H1 (cell line): Measurements from ENCODE around the gene CRACDL. TPM values are rescaled to one million over a fixed set of nuclear protein-coding genes. Genes with fewer than 3 reads are reported as not detected.

Experiments used
- CTCF ChIA-PET: fragments of 300-600 bp; sonication (Branson Sonifier 250); formaldehyde crosslinking; loops from one replicate; lab custom pipeline; 2021; ENCODE audit not compliant: partially characterized antibody; lab: Charles Lee
- POLR2A ChIA-PET: fragments of 300-600 bp; sonication (Branson Sonifier 250); formaldehyde crosslinking; loops from one replicate; lab custom pipeline; 2021; ENCODE audit warnings: inconsistent platforms; ENCODE audit not compliant: partially characterized antibody; lab: Charles Lee
- DNase-seq, 2 experiments: peaks; one replicate each; pipeline versions ENCODE4 v3.0.0 to v3.0.0-alpha.2; 2010 to 2022; ENCODE audit warnings: low spot score in 2 of 2, low read depth in 1 of 2, mixed read lengths in 1 of 2
- FAIRE-seq: peaks from 2 replicates; lab custom pipeline; 2011; peaks lifted over from hg19 to GRCh38; lab: Jason Lieb, UNC
- H2AFZ ChIP-seq: 2 replicates; pipeline ENCODE4 v1.8.1; 2012; ENCODE audit warnings: low read length, inconsistent platforms
- H2AK5ac ChIP-seq: 2 replicates; pipeline ENCODE4 v1.6.1; 2013; ENCODE audit warnings: low read depth, low read length
- H2BK120ac ChIP-seq: replicated peaks from 2 replicates; pipeline ENCODE3; 2013; ENCODE audit warnings: low read depth, low read length, inconsistent platforms
- H2BK12ac ChIP-seq: 2 replicates; pipeline ENCODE4 v1.6.1; 2013; ENCODE audit warnings: low read depth, low read length
- H2BK15ac ChIP-seq: 2 replicates; pipeline ENCODE4 v1.6.1; 2013; ENCODE audit warnings: low read length
- H2BK20ac ChIP-seq: 2 replicates; pipeline ENCODE4 v1.6.1; 2013; ENCODE audit warnings: low read length
- H2BK5ac ChIP-seq: 2 replicates; pipeline ENCODE4 v1.6.1; 2013; ENCODE audit warnings: low read depth, low read length
- H3K14ac ChIP-seq: 2 replicates; pipeline ENCODE4 v1.6.1; 2013; ENCODE audit warnings: inconsistent platforms; ENCODE audit not compliant: insufficient read length
- H3K18ac ChIP-seq: 2 replicates; pipeline ENCODE4 v1.6.1; 2013; ENCODE audit warnings: low read length; ENCODE audit errors: extremely low read depth
- H3K23ac ChIP-seq: 2 replicates; pipeline ENCODE4 v1.6.1; 2013; ENCODE audit warnings: inconsistent platforms; ENCODE audit not compliant: insufficient read length
- H3K23me2 ChIP-seq: 2 replicates; pipeline ENCODE4 v1.6.1; 2013; ENCODE audit warnings: low read depth, low read length
- H3K27ac ChIP-seq: 2 replicates; pipeline ENCODE4 v1.6.1; 2011; ENCODE audit warnings: low read depth, low read length, inconsistent platforms
- H3K27me3 ChIP-seq, 4 experiments: replicated peaks in 1 of 4; 1 replicate in 1 of 4; 2 replicates in 3 of 4; pipeline versions ENCODE4 v1.6.1 to v1.8.1; 2011 to 2013; ENCODE audit warnings: low read length in 3 of 4, mild to moderate bottlenecking in 3 of 4, inconsistent platforms in 2 of 4, mixed read lengths in 2 of 4, moderate library complexity in 1 of 4; ENCODE audit not compliant: control insufficient read depth in 3 of 4, insufficient read depth in 3 of 4; ENCODE audit errors: extremely low read depth in 1 of 4
- H3K36me3 ChIP-seq, 4 experiments: 2 replicates each; pipeline versions ENCODE4 v1.6.1 to v1.8.1; 2011 to 2013; ENCODE audit warnings: mild to moderate bottlenecking in 4 of 4, low read length in 3 of 4, moderate library complexity in 2 of 4, control low read depth in 1 of 4, inconsistent platforms in 1 of 4; ENCODE audit not compliant: insufficient read depth in 4 of 4, control insufficient read depth in 2 of 4
- H3K4ac ChIP-seq: replicated peaks from 2 replicates; pipeline ENCODE3; 2013; ENCODE audit warnings: low read length, low read depth, mixed read lengths, inconsistent platforms; ENCODE audit not compliant: insufficient read length
- H3K4me1 ChIP-seq, 4 experiments: replicated peaks in 1 of 4; 1 replicate in 1 of 4; 2 replicates in 3 of 4; pipeline versions ENCODE4 v1.6.1 to v1.8.1; 2011 to 2013; ENCODE audit warnings: low read length in 3 of 4, inconsistent platforms in 2 of 4, mixed read lengths in 1 of 4; ENCODE audit not compliant: insufficient read depth in 4 of 4, control insufficient read depth in 3 of 4
- H3K4me2 ChIP-seq, 2 experiments: 2 replicates each; pipeline versions ENCODE4 v1.6.1 to v1.8.1; 2011 to 2013; ENCODE audit warnings: low read depth in 2 of 2, low read length in 2 of 2, control low read depth in 1 of 2, inconsistent platforms in 1 of 2, mild to moderate bottlenecking in 1 of 2; ENCODE audit not compliant: insufficient read depth in 1 of 2
- H3K4me3 ChIP-seq, 4 experiments: fragments of 200-600, 300-600 bp in 1 of 4; sonication (generic), shearing (Covaris generic), sonication (Bioruptor Twin) in 1 of 4; 2 replicates each; pipeline versions ENCODE4 v1.5.1 to v1.8.1; 2011 to 2016; ENCODE audit warnings: low read length in 4 of 4, low read depth in 3 of 4, control low read depth in 2 of 4, inconsistent platforms in 2 of 4, mild to moderate bottlenecking in 2 of 4, mixed read lengths in 1 of 4, moderate library complexity in 1 of 4; ENCODE audit not compliant: insufficient read depth in 2 of 4; ENCODE audit errors: extremely low read depth in 1 of 4
- H3K56ac ChIP-seq: replicated peaks from 2 replicates; pipeline ENCODE3; 2013; ENCODE audit warnings: low read depth, mild to moderate bottlenecking, mixed read lengths, low read length, inconsistent platforms; ENCODE audit not compliant: insufficient read length
- H3K79me1 ChIP-seq: 2 replicates; pipeline ENCODE4 v1.6.1; 2013; ENCODE audit warnings: low read depth, low read length, control low read depth
- H3K79me2 ChIP-seq, 2 experiments: 2 replicates each; pipeline versions ENCODE4 v1.6.1 to v1.8.1; 2012 to 2013; ENCODE audit warnings: low read length in 2 of 2, mild to moderate bottlenecking in 2 of 2, inconsistent platforms in 1 of 2; ENCODE audit not compliant: insufficient read depth in 2 of 2, control insufficient read depth in 1 of 2
- H3K9ac ChIP-seq, 4 experiments: replicated peaks in 1 of 4; 1 replicate in 1 of 4; 2 replicates in 3 of 4; pipeline versions ENCODE4 v1.6.1 to v1.8.1; 2011 to 2013; ENCODE audit warnings: low read depth in 3 of 4, low read length in 3 of 4, control low read depth in 2 of 4, mild to moderate bottlenecking in 2 of 4, moderate library complexity in 2 of 4, inconsistent platforms in 1 of 4; ENCODE audit errors: extremely low read depth in 1 of 4
- H3K9me3 ChIP-seq, 2 experiments: 2 replicates each; pipeline versions ENCODE4 v1.6.1 to v1.8.1; 2012 to 2013; ENCODE audit warnings: mild to moderate bottlenecking in 2 of 2, moderate library complexity in 2 of 2, control low read depth in 1 of 2, inconsistent platforms in 1 of 2, low read depth in 1 of 2, low read length in 1 of 2, mixed read lengths in 1 of 2; ENCODE audit not compliant: insufficient read depth in 2 of 2
- H4K20me1 ChIP-seq, 2 experiments: replicated peaks in 1 of 2; 2 replicates each; pipeline versions ENCODE3 to v1.8.1; 2011 to 2013; ENCODE audit warnings: inconsistent platforms in 2 of 2, low read length in 2 of 2, mild to moderate bottlenecking in 1 of 2; ENCODE audit not compliant: insufficient read depth in 2 of 2, control insufficient read depth in 1 of 2
- H4K5ac ChIP-seq: 2 replicates; pipeline ENCODE4 v1.6.1; 2013; ENCODE audit warnings: low read length, low read depth, mixed read lengths, inconsistent platforms; ENCODE audit not compliant: insufficient read length
- H4K8ac ChIP-seq: 2 replicates; pipeline ENCODE4 v1.8.0; 2013; ENCODE audit warnings: mild to moderate bottlenecking, moderate library complexity, low read length, inconsistent platforms; ENCODE audit not compliant: insufficient read depth; ENCODE audit errors: extremely low read depth
- H4K91ac ChIP-seq: replicated peaks from 2 replicates; pipeline ENCODE3; 2013; ENCODE audit warnings: low read length, mixed read lengths, inconsistent platforms; ENCODE audit not compliant: insufficient read length
- GABPA ChIP-seq: IDR thresholded peaks from 2 replicates; pipeline ENCODE4 v1.6.1; 2011; ENCODE audit warnings: mild to moderate bottlenecking, low read length, moderate library complexity, borderline replicate concordance; ENCODE audit not compliant: insufficient read depth
- HDAC2 ChIP-seq, 2 experiments: fragments of 300-600 bp in 1 of 2; sonication (generic) in 1 of 2; IDR thresholded peaks; 2 replicates each; pipeline ENCODE4 v1.6.1; 2011 to 2012; ENCODE audit warnings: low read depth in 2 of 2, low read length in 2 of 2, mild to moderate bottlenecking in 2 of 2, moderate library complexity in 2 of 2, borderline replicate concordance in 1 of 2, inconsistent platforms in 1 of 2
- RAD21 ChIP-seq, 2 experiments: IDR thresholded peaks in 1 of 2; conservative IDR thresholded peaks in 1 of 2; 2 replicates each; pipeline ENCODE4 v1.6.1; 2011; ENCODE audit warnings: low read depth in 2 of 2, low read length in 2 of 2, improper control_type of control experiment in 1 of 2, inconsistent platforms in 1 of 2, mild to moderate bottlenecking in 1 of 2, moderate library complexity in 1 of 2
- SIRT6 ChIP-seq: IDR thresholded peaks from one replicate; pipeline ENCODE4 v1.7.1; 2012; ENCODE audit warnings: low read length, inconsistent platforms
- WGBS, 2 experiments: shearing (Covaris generic) in 1 of 2; methylation state at CpG; one replicate each; pipeline versions ENCODE4 v1.1.6 to v1.1.7; 2013 to 2015; ENCODE audit warnings: low lambda C conversion rate in 2 of 2, mixed read lengths in 2 of 2, inconsistent platforms in 1 of 2, low coverage in 1 of 2, missing lambda C conversion rate in 1 of 2; ENCODE audit not compliant: insufficient replicate concordance in 2 of 2, insufficient coverage in 1 of 2, insufficient read length in 1 of 2; ENCODE audit errors: extremely low coverage in 1 of 2, missing lambda C conversion rate in 1 of 2; 5-methylcytosine and 5-hydroxymethylcytosine counted together
- polyA plus RNA-seq, 7 experiments: library from polyadenylated mRNA; depleted of rRNA in 3 of 7; stranded (reverse) in 5 of 7; unstranded in 2 of 7; fragments of >200 nt in 5 of 7; fragments of 200-250 nt in 2 of 7; gene quantifications; 1 replicate in 5 of 7; 2 replicates in 1 of 7; 4 replicates in 1 of 7; pipeline versions ENCODE4 v1.2.1 to v1.2.3, GENCODE V29; 2011 to 2013; ENCODE audit warnings: missing spikeins in 2 of 7, mixed read lengths in 2 of 7
- total RNA-seq: library from RNA; stranded (reverse); fragmentation: NEBNext Ultra II Directional; extraction: Animal tissue kit (Norgen Biotek cat#: 25700); gene quantifications from 2 replicates; pipeline ENCODE4 v1.2.1, GENCODE V29; 2021
- TF ChIP-seq, protein P1 (sequence below): IDR thresholded peaks from 2 replicates; pipeline ENCODE4 v1.6.1; 2011; ENCODE audit warnings: low read depth, mild to moderate bottlenecking, low read length; ENCODE audit not compliant: insufficient read depth

Gene CRACDL
- total and polyA plus RNA-seq, 2 of the 8 experiments (the other 6 are each of a cell fraction or from before 2014, with no cell fraction given) = 0.07 to 0.38 TPM

DNA sequence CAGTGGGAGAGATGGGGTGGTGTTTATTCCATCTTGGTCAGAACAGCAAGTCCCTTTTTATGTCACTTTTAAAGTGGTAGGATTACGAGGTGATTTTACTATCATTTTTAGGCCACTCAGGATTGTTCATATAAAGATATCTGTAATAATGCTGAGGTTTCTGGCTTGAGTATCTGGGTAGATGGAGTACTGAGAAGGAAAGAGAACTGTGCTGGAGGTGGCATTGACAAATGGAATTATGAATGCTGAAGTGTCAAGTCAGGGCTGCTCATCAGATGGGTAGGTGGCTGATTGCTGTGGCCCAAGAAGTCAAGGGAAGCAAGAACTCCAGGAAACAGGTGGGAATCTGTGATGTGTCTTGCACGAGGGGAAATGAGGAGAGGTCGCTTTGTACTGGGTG lies 119.7 kb downstream of the CRACDL start:
- Histone ChIP-seq H2BK120ac (no peak overlapping the region), H4K5ac (no peak overlapping the region), H3K27me3 (peaks cover 0 to 7% (median 2%) of the 10 kb centered on the region in 4 experiments; a peak in 5 of 7 replicates), H3K23me2 (no peaks in the 10 kb centered on the region), H3K18ac (no peak overlapping the region), H2AK5ac (no peak overlapping the region), H3K79me2 (no peaks in the 10 kb centered on the region), H3K9ac (no peak overlapping the region), H2BK12ac (no peak overlapping the region), H3K4me2 (no peak overlapping the region), H3K4me3 (no peak overlapping the region), H2AFZ (no peak overlapping the region), H4K8ac (no peak overlapping the region), H2BK15ac (no peak overlapping the region), H2BK20ac (no peak overlapping the region), H3K27ac (no peak overlapping the region), H3K14ac (no peak overlapping the region), H3K23ac (no peak overlapping the region), H3K4ac (no peak overlapping the region), H2BK5ac (no peak overlapping the region), H3K79me1 (no peaks in the 10 kb centered on the region), H3K4me1 (no peaks in the 10 kb centered on the region), H3K56ac (no peak overlapping the region), H4K20me1 (no peaks in the 10 kb centered on the region), H3K36me3 (no peaks in the 10 kb centered on the region), H3K9me3 (no peaks in the 10 kb centered on the region; a peak in 1 of 4 replicates), H4K91ac (no peak overlapping the region)
- no peak for DNase-seq
- WGBS, 2 experiments = 90% methylated on average over 3 of the region's 3 CpGs; no CpG with 5 or more reads in 1 of the 2 experiments
- ChIA-PET POLR2A (no interaction called here), CTCF (interaction anchor here (1.2 to 1.6 kb wide), 2 partner anchors 9 to 167 kb away, joined by 3 to 7 read pairs; no protein-coding TSS in a partner anchor)
- FAIRE-seq = no peak
- no peak for TF ChIP-seq GABPA
- TF ChIP-seq RAD21 (IDR thresholded peaks at IDR 0.05 in 1 of 2, conservative IDR thresholded peaks at IDR 0.05 in 1 of 2; ENCODE audit: low read depth in 2 of 2, low read length in 2 of 2) = no peak
- TF ChIP-seq HDAC2 (IDR thresholded peaks at IDR 0.05; ENCODE audit: borderline replicate concordance in 1 of 2, low read depth in 2 of 2, low read length in 2 of 2) = no peak
- TF ChIP-seq, protein P1, sequence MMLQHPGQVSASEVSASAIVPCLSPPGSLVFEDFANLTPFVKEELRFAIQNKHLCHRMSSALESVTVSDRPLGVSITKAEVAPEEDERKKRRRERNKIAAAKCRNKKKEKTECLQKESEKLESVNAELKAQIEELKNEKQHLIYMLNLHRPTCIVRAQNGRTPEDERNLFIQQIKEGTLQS = no peak
- TF ChIP-seq SIRT6 = no peak
